GM12872 (cell line): ENCODE results near the gene PELI2.

ENCODE experiments used
- CTCF ChIP-seq: IDR thresholded peaks from 3 replicates; pipeline ENCODE4 v1.5.1; 2011; ENCODE audit warnings: low read depth, mild to moderate bottlenecking, low read length, moderate library complexity; ENCODE audit not compliant: insufficient read depth

Gene PELI2

GRCh38 chr14:56127156-56127555 is 8.9 kb downstream of the PELI2 start:
- TF ChIP-seq CTCF, result no peak

GRCh38 chr14:56129092-56129491 is 10.9 kb downstream of the PELI2 start:
- TF ChIP-seq CTCF, result no peak

- no peak for TF ChIP-seq CTCF
Measured at GRCh38 chr14:56129933-56130332, 11.7 kb downstream of the PELI2 start.

- no peak for TF ChIP-seq CTCF
Measured at GRCh38 chr14:56131004-56131864, 13.0 kb downstream of the PELI2 start.

GRCh38 chr14:56131865-56132833 is 13.9 kb downstream of the PELI2 start:
- no peak for TF ChIP-seq CTCF

- no peak for TF ChIP-seq CTCF
Measured at GRCh38 chr14:56133547-56133946, 15.3 kb downstream of the PELI2 start.

- TF ChIP-seq CTCF, result no peak
Measured at GRCh38 chr14:56135001-56135400, 16.8 kb downstream of the PELI2 start.
